HCT116 (cell line): ENCODE data around the gene CCDC24. TPM values are rescaled to one million over a fixed set of nuclear protein-coding genes. Genes with fewer than 3 reads are reported as not detected.

Experiments used
- ATAC-seq: fragments of 200-7000 bp; cut with Tn5 transposase; 2 replicates; pipeline ENCODE4 v1.9.1; 2020; ENCODE audit warnings: mild to moderate bottlenecking, moderate library complexity
- BruUV-seq: library from RNA; stranded (reverse); fragments of 400-500 nt; replicated peaks from 2 replicates; lab custom pipeline; 2021; lab: Mats Ljungman, UMichigan
- CTCF ChIA-PET: fragments of 300-600 bp; sonication (Branson Sonifier 250); formaldehyde crosslinking; loops from one replicate; lab custom pipeline; 2021; ENCODE audit warnings: antibody characterized with exemption; lab: Charles Lee
- POLR2A ChIA-PET: fragments of 300-600, 350-600 bp; sonication (Branson Sonifier 250); formaldehyde crosslinking; loops from one replicate; lab custom pipeline; 2021; ENCODE audit warnings: antibody characterized with exemption; lab: Charles Lee
- RAD21 ChIA-PET, 2 experiments: fragments of 300-600 bp; sonication (Branson Sonifier 250); formaldehyde crosslinking; loops; one replicate each; lab custom pipeline; 2023; ENCODE audit warnings: low total read pairs in 2 of 2; ENCODE audit not compliant: uncharacterized antibody in 2 of 2, unreplicated experiment in 2 of 2, low non-redundant PET in 1 of 2; lab: Charles Lee
- DNase-seq: peaks from one replicate; pipeline ENCODE4 v3.0.0-alpha.2; 2010; ENCODE audit warnings: low read depth, low spot score
- H2AFZ ChIP-seq: fragments of 200-600 bp; shearing (Covaris generic), sonication (generic); 2 replicates; pipeline ENCODE4 v1.6.1; 2017; ENCODE audit warnings: low read depth, mixed run types, mixed read lengths, antibody characterized with exemption, low read length; ENCODE audit not compliant: poor library complexity, severe bottlenecking
- H3K27ac ChIP-seq: 2 replicates; pipeline ENCODE4 v1.5.1; 2012; ENCODE audit warnings: low read depth, low read length
- H3K27me3 ChIP-seq: fragments of 200-600 bp; sonication (generic); 2 replicates; pipeline ENCODE4 v1.6.1; 2016; ENCODE audit warnings: mixed run types, low read length, mixed read lengths; ENCODE audit not compliant: insufficient read depth
- H3K36me3 ChIP-seq, 2 experiments: fragments of 200-500 bp in 1 of 2; fragments of 200-600 bp in 1 of 2; sonication (Bioruptor generic) in 1 of 2; sonication (generic) in 1 of 2; 2 replicates each; pipeline versions ENCODE4 v1.5.1 to v1.6.1; 2014 to 2016; ENCODE audit warnings: low read length in 2 of 2, inconsistent platforms in 1 of 2, mixed read lengths in 1 of 2, mixed run types in 1 of 2; ENCODE audit not compliant: insufficient read depth in 2 of 2, control insufficient read depth in 1 of 2
- H3K4me1 ChIP-seq, 2 experiments: fragments of 200-600 bp in 1 of 2; sonication (generic) in 1 of 2; 2 replicates each; pipeline versions ENCODE4 v1.5.1 to v1.6.1; 2012 to 2017; ENCODE audit warnings: low read length in 2 of 2, inconsistent platforms in 1 of 2, mild to moderate bottlenecking in 1 of 2, mixed read lengths in 1 of 2, mixed run types in 1 of 2, moderate library complexity in 1 of 2; ENCODE audit not compliant: insufficient read depth in 2 of 2, control insufficient read depth in 1 of 2
- H3K4me2 ChIP-seq: fragments of 200-600 bp; sonication (generic); 2 replicates; pipeline ENCODE4 v1.6.1; 2017; ENCODE audit warnings: mixed run types, low read length, mixed read lengths
- H3K4me3 ChIP-seq, 2 experiments: fragments of 200-600 bp in 1 of 2; sonication (generic) in 1 of 2; replicated peaks in 1 of 2; 2 replicates each; pipeline ENCODE4 v1.5.1; 2011 to 2016; ENCODE audit warnings: low read length in 2 of 2, control low read depth in 1 of 2, low read depth in 1 of 2, mild to moderate bottlenecking in 1 of 2, mixed read lengths in 1 of 2, mixed run types in 1 of 2
- H3K79me2 ChIP-seq: fragments of 200-600 bp; sonication (generic); 2 replicates; pipeline ENCODE4 v1.6.1; 2017; ENCODE audit warnings: mild to moderate bottlenecking, mixed run types, low read length, moderate library complexity, mixed read lengths; ENCODE audit not compliant: insufficient read depth
- H3K9ac ChIP-seq: fragments of 200-600 bp; sonication (generic); 2 replicates; pipeline ENCODE4 v1.6.1; 2016; ENCODE audit warnings: low read length, mixed read lengths
- H3K9me2 ChIP-seq: fragments of 200-600 bp; sonication (generic), shearing (Covaris generic); 2 replicates; pipeline ENCODE4 v1.6.1; 2017; ENCODE audit warnings: mixed run types, mild to moderate bottlenecking, moderate library complexity; ENCODE audit not compliant: insufficient read depth
- H3K9me3 ChIP-seq, 2 experiments: fragments of 200-500 bp in 1 of 2; fragments of 200-600 bp in 1 of 2; sonication (Bioruptor generic) in 1 of 2; sonication (generic) in 1 of 2; 2 replicates each; pipeline ENCODE4 v1.6.1; 2014 to 2017; ENCODE audit warnings: low read length in 2 of 2, mixed read lengths in 2 of 2, inconsistent platforms in 1 of 2, low read depth in 1 of 2, mild to moderate bottlenecking in 1 of 2, mixed run types in 1 of 2, moderate library complexity in 1 of 2; ENCODE audit not compliant: control insufficient read depth in 1 of 2, insufficient read depth in 1 of 2
- H4K20me1 ChIP-seq: fragments of 200-600 bp; sonication (generic), shearing (Covaris generic); 2 replicates; pipeline ENCODE4 v1.6.1; 2017; ENCODE audit warnings: mixed run types, mild to moderate bottlenecking, moderate library complexity; ENCODE audit not compliant: insufficient read depth
- MAX ChIP-seq: IDR thresholded peaks from 2 replicates; pipeline ENCODE4 v1.6.1; 2012
- REST ChIP-seq: IDR thresholded peaks from 2 replicates; pipeline ENCODE4 v1.6.1; 2012; ENCODE audit warnings: low read depth
- SIN3A ChIP-seq: IDR thresholded peaks from 2 replicates; pipeline ENCODE4 v1.6.1; 2012; ENCODE audit warnings: low read depth
- SP1 ChIP-seq: IDR thresholded peaks from 2 replicates; pipeline ENCODE4 v1.6.1; 2012; ENCODE audit warnings: low read depth
- ZFX ChIP-seq: fragments of 450-650 bp; IDR thresholded peaks from 2 replicates; pipeline ENCODE4 v1.6.1; 2017
- intact Hi-C: fragments of 100-400 bp; cut with micrococcal nuclease; formaldehyde crosslinking; loops from 2 replicates; pipeline ENCODE4 v1.10.0; 2022
- total RNA-seq: library from RNA; stranded (reverse); gene quantifications from one replicate; pipeline ENCODE4 v1.2.1, GENCODE V29; 2021; ENCODE audit not compliant: unreplicated experiment

Gene CCDC24
- total RNA-seq, 1 experiment from 2014 or later: 23.3 TPM

- Histone ChIP-seq H3K9ac (peak overlapping the region; percentile 85), H3K9me3 (no peaks in the 10 kb centered on the region), H3K27ac (peak overlapping the region; percentile 81), H3K4me2 (peak overlapping the region; percentile 87)
- intact Hi-C loops: no loop called here
- CTCF ChIA-PET: interaction anchor here (1.6 kb wide), 1 partner anchor 217 kb away, joined by 3 read pairs; no protein-coding TSS in a partner anchor
- TF ChIP-seq SIN3A (no peak), MAX (no peak), REST (no peak), ZFX (no peak), SP1 (no peak)
- TF ChIP-seq, all 23 proteins: peak for 0
- Histone ChIP-seq H3K27me3 (no peaks in the 10 kb centered on the region), H3K36me3 (peaks cover 9 to 50% of the 10 kb centered on the region in 2 experiments; a peak in 3 of 4 replicates), H3K4me3 (peak overlapping the region; percentile 62 to 81), H4K20me1 (no peaks in the 10 kb centered on the region), H3K79me2 (peaks cover 74% of the 10 kb centered on the region), H2AFZ (no peak overlapping the region), H3K9me2 (no peaks in the 10 kb centered on the region), H3K4me1 (peaks cover 14 to 43% of the 10 kb centered on the region in 2 experiments; a peak in 3 of 4 replicates)
- POLR2A ChIA-PET: no interaction called here
- 0 out of 2 replicates have a peak, but pooled peaks have one; percentile 0 for ATAC-seq
- no TSS peak for BruUV-seq
- DNase-seq: no peak
- RAD21 ChIA-PET: no interaction called here
Observed at GRCh38 chr1:43980255-43981134, 10.9 kb upstream of the CCDC24 start.
